ENCODE results near the gene MAP1B.
A peak's percentile ranks its signal among the peaks of the same experiment; 100 is the strongest.

MAP1B gene

GRCh38 chr5:72231991-72232703 lies 124.9 kb downstream of the MAP1B start:
- peak; percentile 81 for DNase-seq

DNA sequence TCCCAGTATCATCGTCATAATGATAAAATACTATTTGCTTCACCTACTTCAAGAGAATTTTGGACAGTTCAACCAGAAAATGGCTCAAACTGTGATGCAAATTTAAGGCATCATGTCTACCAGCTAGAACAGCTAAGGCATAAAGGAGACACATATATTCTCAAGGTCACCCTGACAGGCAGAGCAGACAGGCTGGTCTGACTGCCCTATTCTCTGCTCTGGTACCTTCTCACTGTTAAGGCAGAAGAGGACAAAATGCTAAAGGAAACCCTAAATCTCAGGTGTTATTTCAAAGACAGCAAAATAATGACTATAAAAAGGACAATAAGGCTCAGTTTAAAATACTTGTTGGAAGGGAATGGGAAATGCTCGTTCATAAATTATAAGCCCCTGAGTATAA lies 125.6 kb downstream of the MAP1B start:
- no peak for DNase-seq

GRCh38 chr5:72233835-72234234 lies 126.6 kb downstream of the MAP1B start:
- DNase-seq, result no peak

- peak; percentile 94 for DNase-seq
Measured at GRCh38 chr5:72234265-72234700, 127.0 kb downstream of the MAP1B start.

- DNase-seq, result no peak
Measured at GRCh38 chr5:72234868-72235267, 127.6 kb downstream of the MAP1B start.

DNA sequence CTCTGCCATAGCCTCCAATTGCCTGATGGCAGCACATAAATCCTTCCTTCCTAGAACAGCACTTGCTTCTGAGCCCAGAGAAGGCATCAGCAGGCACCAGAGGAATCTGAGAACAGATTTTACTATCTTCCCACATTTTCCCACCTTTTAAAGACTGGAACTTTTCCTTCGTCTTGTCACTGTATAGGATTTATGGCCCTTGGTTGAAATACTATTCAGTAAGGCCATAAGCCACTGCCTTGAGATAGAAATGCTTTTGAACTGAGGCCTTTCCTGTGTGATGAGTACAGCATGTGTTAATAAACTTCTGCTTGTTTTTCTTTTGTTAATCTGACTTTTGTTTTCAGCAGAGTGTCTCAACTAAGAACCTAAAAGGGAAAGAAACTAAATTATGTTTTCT lies 128.4 kb downstream of the MAP1B start:
- no peak for DNase-seq

DNA sequence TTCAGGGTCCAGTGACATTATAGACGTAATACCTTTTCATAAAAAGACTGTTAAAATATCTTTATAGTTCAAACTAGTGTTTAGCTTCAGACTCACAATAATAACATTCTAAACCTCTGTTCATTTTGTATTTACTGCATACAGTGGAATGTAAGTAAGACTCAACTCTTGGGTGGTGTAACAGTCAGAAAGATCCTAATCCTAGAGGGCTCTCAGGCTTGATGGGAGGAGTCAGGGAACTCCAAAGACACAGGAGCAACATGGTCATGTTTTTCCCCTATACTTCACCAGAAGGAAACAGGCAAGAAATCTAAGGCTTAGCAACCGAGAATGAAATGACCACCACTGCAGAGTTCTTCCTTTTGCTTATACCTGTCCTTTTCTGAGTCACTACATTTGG lies 130.1 kb downstream of the MAP1B start:
- DNase-seq, result peak; percentile 49

GRCh38 chr5:72237879-72238278 lies 130.6 kb downstream of the MAP1B start:
- DNase-seq, result no peak

GRCh38 chr5:72238712-72239445 lies 131.6 kb downstream of the MAP1B start:
- no peak for DNase-seq

DNA sequence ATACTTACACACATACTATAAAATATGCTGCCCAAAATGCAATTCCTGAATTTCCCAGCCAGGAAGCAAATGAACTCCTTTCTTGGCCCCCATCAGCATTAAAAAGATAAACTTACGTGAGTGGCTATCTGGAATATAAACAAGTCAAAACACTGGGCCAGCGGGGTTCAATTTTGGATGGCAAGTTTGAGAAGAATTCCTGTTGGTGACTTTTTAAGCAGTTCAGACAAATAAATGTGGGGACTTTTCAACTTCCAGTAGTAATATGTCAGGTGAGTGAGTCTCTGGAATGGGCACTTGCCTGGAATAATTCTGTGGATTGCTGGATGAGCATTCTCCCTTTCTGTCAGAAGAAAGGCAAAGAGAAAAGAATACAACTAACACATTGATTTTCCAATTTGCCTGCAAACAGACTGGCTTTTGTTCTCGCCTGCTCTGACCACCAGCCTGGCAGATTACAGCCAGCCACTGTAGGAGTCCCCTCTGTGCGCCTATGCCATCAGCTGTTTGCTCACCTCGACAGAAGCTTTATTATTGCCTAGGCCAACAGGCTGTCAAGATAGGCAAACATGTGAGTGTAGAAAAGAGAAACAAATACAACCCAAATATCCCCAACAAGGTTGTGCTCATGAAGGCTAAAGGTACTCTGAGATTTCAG lies 134.2 kb downstream of the MAP1B start:
- DNase-seq, result no peak

DNA sequence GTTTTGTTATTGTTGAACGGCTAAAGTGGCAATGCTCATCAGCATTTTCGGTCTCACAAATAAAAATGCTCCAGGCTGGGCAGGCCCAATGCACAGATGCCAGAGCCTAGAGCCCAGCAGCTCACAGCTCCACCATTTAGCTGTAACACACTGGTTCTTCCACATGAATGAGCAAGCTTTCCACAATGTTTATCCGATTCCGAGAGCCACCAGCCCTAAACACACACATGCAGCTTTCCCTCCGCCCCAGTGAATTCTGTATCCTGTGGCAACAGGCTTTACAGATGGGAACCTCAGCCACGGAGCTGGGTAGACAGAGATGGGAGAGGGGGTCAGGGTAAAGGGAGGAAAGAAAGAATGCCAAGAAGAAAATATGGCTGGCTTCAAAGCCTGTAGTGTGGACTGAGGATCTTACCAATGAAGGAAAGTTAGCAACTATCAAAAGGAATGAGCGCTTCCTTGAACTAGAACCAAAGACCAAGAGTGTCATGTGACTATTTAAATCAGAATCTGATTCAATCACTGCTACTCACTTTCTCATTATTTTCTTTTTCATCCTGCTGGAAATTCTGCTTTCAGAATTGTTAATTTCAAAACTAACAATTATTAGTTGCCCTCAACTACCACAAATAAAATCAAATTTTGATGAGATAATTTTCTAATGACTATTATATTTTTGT lies 135.7 kb downstream of the MAP1B start:
- DNase-seq, result no peak

DNA sequence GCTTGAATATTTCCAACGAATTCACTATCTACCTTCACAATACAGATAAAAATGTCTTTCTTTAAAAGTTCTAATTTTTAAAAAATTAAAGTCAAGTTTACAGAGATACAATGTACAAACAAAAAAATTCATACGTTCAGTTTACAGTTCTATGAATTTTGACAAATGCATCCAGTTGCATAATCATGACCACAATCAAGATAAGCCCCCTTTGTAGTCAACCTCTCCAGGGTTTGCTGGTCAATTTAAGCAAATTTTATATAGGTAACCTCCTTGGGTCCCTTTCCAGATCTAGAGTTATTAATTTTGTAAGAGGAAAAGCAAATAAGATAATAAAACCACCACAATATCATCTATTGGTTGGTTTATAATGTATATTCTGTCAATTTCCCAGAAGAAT lies 136.4 kb downstream of the MAP1B start:
- DNase-seq, result peak; percentile 36

- DNase-seq, result peak; percentile 82
Measured at GRCh38 chr5:72244862-72245371, 137.6 kb downstream of the MAP1B start.

DNA sequence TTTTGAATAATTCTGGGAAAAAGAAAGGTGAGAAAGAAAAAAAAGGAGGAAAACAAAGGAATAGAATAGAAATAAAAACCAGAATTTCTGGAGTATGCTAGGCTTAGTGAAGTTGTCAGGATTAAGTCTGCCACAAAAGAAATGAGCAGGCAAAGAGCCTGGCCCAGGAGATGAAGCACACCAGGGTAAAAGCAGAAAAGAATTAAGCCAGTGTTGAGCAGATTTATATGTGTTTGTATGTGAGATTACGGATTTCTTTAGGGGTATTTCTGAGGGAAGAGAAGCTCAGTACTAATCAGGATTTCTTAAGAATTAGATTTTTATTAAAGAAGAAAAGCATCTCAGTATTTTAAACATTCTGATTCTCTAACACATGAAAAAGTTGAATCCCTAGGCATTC lies 138.3 kb downstream of the MAP1B start:
- DNase-seq, result no peak

DNA sequence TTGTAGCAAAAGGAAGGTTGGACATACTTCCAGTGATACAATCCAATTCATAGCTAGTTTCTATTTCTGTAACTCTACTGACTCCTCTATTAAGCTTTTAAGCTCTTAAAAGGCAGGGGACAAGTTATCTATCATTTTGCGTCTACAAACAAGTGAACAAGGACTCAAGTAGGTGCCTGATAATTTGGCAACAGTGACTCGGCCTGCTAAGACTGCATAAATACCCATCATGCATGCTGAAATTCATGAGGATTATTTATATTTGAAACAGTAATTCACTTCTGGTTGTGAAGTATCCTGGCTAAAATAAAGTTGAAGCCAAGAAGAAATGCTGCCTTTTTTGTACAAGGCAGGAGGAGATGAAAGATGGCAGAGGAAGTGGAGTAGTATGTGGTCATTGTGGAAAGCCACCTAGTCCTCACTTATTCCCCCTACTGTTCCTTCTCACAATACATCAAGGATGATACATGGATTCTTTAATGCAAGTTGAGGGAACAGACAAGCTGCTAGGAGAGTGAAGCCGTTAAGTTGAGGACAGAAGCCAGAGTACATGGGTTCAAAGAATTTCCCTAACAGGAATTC lies 138.8 kb downstream of the MAP1B start:
- DNase-seq, result no peak

DNA sequence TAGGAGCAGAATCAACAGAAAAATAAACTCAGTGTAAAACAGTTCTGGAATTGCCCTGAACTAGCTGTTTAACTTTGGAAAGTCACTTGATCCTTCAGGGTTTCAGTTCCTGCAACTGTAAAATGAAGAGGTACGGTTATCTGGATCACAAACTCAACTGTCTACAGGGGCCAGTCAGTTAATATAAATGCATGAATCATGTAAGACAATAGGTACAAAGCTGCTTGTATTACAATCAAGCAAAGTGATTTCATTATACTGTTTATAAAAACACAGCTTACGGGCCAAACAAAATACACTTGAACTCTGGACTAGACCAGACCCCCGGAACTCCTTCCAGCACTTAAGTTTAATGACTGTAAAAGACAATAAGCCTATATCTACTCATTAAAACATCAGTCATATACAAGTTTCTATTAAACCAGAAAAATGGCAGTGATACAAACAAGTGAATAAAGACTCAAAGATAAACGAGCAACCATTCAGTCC lies 139.7 kb downstream of the MAP1B start:
- no peak for DNase-seq

- no peak for DNase-seq
Measured at GRCh38 chr5:72248410-72248981, 141.2 kb downstream of the MAP1B start.

GRCh38 chr5:72251386-72251785 lies 144.1 kb downstream of the MAP1B start:
- DNase-seq, result no peak

DNA sequence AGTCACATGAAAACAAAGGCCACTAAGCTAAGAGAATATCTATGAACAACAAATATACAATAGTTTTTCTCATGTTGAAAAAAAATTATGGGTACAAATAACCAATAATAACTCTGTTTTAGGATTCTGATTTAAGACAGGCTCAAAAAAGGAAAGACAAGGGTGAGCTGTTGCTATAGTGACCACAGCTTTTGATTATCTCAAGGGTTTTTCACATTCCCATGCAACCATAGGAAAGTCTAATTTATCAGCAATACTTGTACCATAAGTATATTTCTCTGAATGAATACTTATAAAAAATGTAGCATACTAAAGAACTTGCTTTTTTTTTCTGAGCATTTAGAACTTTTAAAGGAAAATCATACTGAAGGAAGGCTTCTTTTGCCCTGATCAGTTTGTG lies 144.7 kb downstream of the MAP1B start:
- no peak for DNase-seq

DNA sequence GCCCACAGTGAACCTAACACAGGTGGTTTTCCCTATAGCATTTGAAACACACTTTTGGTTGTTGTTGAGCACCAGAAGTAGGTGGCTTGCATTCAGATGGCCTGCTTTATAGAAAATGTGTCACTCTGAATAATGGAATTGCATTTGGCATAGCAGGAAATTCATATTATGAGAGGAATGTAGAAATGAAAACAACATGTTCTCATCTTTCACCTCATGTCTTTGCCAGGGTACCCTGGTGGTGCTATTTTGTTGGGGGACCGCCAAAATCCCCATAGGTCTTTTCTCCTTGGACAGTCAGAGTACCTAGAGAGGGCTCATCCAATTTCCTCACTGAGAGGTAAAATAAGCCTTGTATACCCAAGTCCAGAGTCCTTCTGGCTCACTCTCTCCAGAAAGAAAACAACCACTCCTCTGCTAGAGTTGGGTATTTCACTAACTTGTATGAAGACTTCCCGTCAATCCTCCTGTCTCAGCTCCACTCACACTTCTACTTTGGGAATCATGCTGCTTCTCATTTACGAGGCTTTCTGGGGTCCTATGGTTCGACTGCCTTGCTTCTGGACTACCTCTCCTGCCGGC lies 145.4 kb downstream of the MAP1B start:
- no peak for DNase-seq

GRCh38 chr5:72255237-72255636 lies 148.0 kb downstream of the MAP1B start:
- no peak for DNase-seq

GRCh38 chr5:72255670-72256069 lies 148.4 kb downstream of the MAP1B start:
- DNase-seq, result no peak
